Left lobe of liver (tissue), 2 donors: ENCODE data around the gene BTG3. TPM values are rescaled to one million over a fixed set of nuclear protein-coding genes. Genes with fewer than 3 reads are reported as not detected.

ENCODE experiments used
- ATAC-seq: fragments of 200-7000 bp; cut with Tn5 transposase; one replicate; pipeline ENCODE4 v1.9.1; 2020; ENCODE audit warnings: mild to moderate bottlenecking, moderate library complexity
- DNase-seq: peaks from one replicate; pipeline ENCODE4 v3.0.0-alpha.2; 2020; ENCODE audit warnings: low spot score
- total RNA-seq: library from RNA; stranded (reverse); gene quantifications from one replicate; pipeline ENCODE4 v1.2.1, GENCODE V29; 2021
- donor health status: DM: no; HTN: no; CAD: no; lungs with moderate emphysema.
- donor health status: DM: no; HTN: yes; CAD: no.

BTG3 gene
- total RNA-seq, 1 donor from 2014 or later: 1.3 TPM

- ATAC-seq: peak; percentile 26
- DNase-seq: no peak
Observed at GRCh38 chr21:17590430-17590829, 22.3 kb downstream of the BTG3 start.

GRCh38 chr21:17585875-17586450 is 26.7 kb downstream of the BTG3 start:
- no peak for DNase-seq
- ATAC-seq: peak; percentile 85

- ATAC-seq (no peak), DNase-seq (no peak)
Observed at GRCh38 chr21:17583898-17584297, 28.8 kb downstream of the BTG3 start.

DNA sequence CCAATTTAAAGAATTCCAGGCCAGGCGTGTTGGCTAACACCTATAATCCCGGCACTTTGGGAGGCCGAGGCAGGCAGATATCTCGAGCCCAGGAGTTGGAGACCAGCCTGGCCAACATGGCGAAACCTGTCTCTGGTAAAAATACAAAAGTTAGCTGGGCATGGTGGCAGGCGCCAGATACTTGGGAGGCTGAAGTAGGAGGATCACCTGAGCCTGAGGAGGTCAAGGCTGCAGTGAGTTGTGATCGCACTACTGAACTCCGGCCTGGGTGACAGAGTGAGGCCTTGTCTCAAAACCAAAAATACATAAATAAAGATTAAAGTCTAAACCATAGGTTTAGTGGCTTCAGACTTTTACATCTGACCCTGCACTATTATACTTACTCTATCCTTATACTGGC is 32.4 kb downstream of the BTG3 start:
- DNase-seq (no peak), ATAC-seq (no peak)

DNA sequence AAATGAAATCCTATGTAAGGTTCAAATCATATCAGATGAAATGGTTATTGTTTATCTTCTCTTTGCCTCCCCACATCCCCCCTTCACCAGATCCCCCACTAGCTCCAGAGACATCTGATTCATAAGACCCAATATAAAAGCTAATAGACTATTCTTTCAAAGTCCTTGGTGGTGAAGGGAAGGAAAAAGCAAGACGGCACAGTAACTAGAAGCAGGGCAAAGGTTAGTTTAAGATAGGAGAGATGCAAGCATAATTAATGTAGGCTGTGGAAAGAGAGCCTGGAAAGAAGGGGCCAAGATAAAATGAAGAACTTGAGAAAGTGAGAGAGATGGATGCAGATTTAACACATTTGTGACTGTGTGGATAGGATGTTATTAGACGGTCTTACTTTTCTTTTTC is 33.8 kb downstream of the BTG3 start:
- no peak for ATAC-seq
- DNase-seq: no peak

DNA sequence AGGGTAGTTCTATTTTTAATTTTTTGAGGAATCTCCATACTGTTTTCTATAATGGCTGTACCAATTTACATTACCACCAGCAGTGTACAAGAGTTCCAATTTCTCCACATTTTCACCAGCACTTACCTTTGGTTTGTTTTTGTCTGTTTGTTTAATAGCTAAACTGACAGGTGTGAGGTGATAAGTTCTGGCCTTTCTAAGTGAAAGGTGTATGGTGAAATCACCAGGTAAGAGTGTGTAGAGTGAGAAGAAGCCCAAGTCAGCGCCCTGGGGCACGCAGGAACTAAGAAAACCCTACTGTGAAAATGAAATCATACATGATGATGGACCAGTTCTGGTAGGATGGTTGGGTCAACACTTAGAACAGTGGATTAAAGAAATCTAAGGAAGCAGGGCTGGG is 34.5 kb downstream of the BTG3 start:
- ATAC-seq (no peak), DNase-seq (no peak)

GRCh38 chr21:17577701-17578100 is 35.0 kb downstream of the BTG3 start:
- DNase-seq (no peak), ATAC-seq (no peak)

DNA sequence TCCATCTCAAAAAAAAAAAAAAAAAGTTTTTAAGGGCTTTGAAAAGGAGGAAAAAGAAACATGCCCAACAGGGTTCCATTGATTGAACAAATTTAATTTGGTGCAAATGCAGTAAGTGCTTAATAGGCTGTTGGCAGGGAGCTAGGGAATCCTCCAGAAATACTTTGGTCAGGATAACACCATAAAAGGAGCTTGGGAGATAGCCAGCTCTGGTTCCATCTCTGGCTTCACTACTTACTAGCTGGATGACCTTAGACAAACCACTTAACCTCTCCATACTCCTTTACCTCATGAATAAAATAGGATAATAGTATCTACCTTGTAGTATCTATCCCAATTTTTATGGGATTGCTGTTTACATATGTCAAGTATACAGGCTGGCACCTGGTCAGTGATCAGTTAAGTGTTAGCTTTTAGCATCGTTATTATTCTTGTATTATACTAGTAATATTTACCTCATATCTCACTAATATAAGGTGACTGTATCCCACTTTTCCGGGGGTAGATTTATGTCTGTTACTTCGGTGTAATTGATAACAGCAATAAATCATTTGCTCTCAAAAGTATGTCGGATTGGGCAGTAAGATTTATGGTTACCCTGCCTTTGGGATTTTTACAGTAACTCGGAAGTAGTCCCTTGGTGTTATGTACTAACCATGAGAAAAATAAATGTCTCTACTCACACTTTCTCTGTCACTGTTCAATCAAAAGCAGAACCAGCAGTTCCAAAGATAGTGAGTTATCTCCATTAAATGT is 36.4 kb downstream of the BTG3 start:
- ATAC-seq (peak; percentile 70), DNase-seq (no peak)

- DNase-seq (no peak), ATAC-seq (no peak)
Observed at GRCh38 chr21:17575076-17575475, 37.6 kb downstream of the BTG3 start.

- DNase-seq (no peak), ATAC-seq (no peak)
Observed at GRCh38 chr21:17572431-17572830, 40.3 kb downstream of the BTG3 start.

DNA sequence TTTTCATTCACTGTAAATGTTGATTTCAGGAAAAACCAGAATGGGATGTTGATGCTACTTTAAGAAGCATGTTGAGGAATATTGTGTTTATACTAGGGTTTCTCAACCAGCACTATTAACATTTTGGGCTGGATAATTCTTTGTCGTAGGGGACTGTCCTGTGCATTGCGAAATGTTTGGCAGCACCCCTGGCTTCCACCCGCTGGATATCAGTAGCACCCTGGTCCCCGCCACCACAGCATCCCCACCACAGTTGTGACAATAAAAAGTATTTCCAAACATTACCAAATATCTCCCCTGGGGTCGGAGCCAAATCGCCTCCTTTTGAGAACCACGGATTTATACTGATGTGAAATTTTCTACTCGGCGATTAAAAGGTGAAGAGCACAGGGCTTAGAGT is 41.9 kb downstream of the BTG3 start:
- DNase-seq (no peak), ATAC-seq (peak; percentile 73)

DNA sequence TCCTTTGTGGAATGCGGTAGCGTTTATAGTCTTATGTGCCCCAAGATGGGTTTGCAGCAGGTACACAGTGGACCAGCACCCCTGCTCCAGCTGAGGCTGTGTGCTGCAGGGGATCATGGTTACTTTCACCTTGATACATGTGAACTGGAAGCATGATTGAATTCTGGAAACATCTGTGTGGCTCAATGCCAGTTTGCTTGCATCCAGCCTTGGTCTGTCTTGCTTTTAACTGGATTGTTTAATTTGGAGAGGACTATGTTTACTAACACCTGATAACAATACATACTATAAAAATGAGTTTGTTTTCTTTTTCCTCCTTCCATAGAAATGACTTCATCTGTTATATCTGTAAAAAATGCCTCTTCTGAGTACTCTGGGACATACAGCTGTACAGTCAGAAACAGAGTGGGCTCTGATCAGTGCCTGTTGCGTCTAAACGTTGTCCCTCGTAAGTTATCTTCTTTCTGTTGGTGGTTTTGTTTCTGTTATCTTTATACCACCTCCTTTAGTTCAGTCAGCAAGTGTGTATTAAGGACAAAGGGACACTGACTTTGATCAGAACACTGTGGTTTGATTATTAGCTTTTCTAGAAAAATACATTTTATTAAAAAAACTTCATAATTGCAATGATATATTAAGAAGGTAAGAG is 52.2 kb downstream of the BTG3 start:
- DNase-seq (no peak), ATAC-seq (no peak)

- peak; percentile 77 for ATAC-seq
- no peak for DNase-seq
Observed at GRCh38 chr21:17554679-17555465, 57.8 kb downstream of the BTG3 start.

GRCh38 chr21:17554120-17554519 is 58.6 kb downstream of the BTG3 start:
- no peak for DNase-seq
- peak; percentile 56 for ATAC-seq

DNA sequence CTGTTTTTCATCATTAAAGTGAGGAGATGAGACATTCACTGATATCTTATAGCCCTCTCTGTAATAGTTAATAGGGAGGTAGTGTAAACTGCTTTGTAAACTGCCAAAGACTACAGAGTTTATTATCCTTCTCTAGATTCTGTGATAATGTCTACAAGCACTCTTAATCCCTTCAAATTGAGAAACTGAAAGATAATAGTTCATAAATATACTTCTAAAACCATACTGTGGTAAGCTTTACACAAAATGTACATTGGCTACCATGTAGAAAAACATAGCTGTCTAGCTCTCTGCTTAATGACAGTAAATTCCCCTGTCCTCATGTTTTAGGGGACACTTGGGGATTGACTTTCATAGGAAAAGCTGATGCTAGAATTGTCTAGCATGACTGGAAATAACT is 60.3 kb downstream of the BTG3 start:
- no peak for DNase-seq
- ATAC-seq: no peak

- ATAC-seq: no peak
Observed at GRCh38 chr21:17550671-17551308, 61.9 kb downstream of the BTG3 start.

GRCh38 chr21:17548262-17548661 is 64.4 kb downstream of the BTG3 start:
- no peak for DNase-seq
- ATAC-seq: no peak

More at GRCh38 chr21:17550671-17551308, 61.9 kb downstream of the BTG3 start:
- DNase-seq: no peak

- DNase-seq (no peak), ATAC-seq (no peak)
Observed at GRCh38 chr21:17545007-17545406, 67.7 kb downstream of the BTG3 start.
